HG03280 (cell line): ENCODE data around the gene NDUFS4.
"Not testable (repeated sequence)": the region's sequence is repeated elsewhere in the genome, so short reads cannot be mapped to it uniquely, and the experiment has no call there.

Experiments
- ATAC-seq: cut with Tn5 transposase; IDR thresholded peaks from one replicate; pipeline ENCODE4 v1.9.1; 2021; ENCODE audit warnings: mild to moderate bottlenecking, moderate library complexity; ENCODE audit not compliant: unreplicated experiment

NDUFS4 gene

DNA sequence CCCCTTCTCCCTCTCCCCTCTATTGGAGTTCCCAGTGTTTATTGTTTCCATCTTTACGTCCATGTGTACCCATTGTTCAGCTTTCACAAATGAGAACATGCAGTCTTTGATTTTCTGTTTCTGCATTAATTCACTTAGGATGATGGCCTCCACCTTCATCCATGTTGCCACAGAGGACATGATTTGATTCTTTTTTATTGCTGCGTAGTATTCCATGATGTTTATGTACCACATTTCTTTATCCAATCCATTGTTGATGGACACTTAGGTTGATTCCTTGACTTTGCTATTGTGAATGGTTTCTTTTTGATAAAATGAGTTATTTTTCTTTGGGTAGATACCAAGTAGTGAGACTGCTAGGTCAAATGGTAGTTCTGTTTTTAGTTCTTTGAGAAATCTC lies 88.9 kb downstream of the NDUFS4 start:
- no peak for ATAC-seq

DNA sequence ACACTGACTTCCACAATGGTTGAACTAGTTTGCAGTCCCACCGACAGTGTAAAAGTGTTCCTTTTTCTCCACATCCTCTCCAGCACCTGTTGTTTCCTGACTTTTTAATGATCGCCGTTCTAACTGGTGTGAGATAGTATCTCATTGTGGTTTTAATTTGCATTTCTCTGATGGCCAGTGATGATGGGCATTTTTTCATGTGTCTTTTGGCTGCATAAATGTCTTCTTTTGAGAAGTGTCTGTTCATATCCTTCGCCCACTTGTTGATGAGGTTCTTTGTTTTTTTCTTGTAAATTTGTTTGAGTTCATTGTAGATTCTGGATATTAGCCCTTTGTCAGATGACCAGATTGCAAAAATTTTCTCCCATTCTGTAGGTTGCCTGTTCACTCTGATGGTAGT lies 100.1 kb downstream of the NDUFS4 start:
- not testable (repeated sequence) for ATAC-seq

DNA sequence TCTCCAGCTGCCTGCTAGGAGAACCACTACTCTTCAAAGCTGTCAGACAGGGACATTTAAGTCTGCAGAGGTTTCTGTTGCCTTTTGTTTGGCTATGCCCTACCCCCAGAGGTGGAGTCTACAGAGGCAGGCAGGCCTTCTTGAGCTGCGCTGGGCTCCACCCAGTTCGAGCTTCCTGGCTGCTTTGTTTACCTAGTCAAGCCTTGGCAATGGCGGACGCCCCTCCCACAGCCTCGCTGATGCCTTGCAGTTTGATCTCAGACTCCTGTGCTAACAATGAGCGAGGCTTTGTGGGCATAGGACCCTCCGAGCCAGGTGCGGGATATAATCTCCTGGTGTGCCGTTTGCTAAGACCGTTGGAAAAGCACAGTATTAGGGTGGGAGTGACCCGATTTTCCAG lies 104.9 kb downstream of the NDUFS4 start:
- not testable (repeated sequence) for ATAC-seq

DNA sequence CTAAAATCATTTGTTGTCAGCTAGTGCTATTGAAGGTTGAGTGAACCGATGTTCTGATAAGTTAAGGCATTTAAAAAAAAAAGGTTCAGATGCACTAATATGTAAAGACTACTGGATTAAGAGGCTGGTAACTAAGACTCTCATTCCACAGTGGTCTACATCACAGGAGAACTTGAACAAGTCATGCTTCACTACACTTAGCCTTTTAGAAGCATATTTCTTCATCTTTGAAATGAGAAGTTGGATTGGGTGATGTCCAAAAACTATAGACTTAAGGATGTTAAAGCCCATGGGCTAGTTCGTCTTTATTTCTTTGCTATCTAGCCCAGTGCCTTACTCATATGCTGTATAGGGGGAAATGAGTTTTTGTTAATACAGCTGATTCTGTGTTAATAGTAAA lies 107.2 kb downstream of the NDUFS4 start:
- ATAC-seq, result no peak

DNA sequence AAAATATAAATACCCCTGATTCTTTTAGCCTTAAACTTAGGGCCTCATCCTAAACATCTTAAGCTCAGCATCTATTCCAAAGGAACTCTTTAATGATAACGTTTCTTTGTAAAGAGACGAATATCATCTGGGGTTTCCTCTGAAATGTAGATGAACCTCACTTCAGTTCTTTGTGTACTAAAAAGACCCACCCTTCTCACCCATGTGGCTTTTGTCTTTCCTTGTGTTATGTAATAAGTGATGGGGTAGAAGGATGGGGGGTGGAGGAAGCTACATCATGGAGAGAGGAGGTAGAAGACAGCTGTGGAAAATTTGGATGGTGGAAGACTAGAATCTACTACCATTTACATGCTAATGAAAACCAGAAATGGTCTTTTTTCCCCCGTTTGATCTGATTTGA lies 111.0 kb downstream of the NDUFS4 start:
- no peak for ATAC-seq

DNA sequence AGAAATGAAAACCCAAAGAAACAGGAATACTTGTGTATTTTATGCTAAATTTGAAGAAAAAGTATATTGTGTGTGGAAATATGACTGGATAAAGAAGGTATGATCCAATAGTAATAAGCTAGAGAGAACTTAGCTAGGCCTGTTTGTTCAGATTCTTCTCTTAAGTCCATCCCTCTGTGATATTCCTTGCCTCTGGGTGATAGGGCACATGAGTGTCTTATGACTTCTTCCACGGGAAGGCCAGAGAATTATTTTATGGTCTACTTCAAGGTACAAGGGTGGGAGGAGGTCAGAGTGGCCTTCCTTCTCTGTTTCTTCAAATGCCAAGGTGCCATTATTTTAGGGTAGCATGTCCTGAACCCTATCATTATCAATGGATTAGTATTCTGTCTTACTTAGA lies 113.7 kb downstream of the NDUFS4 start:
- ATAC-seq, result no peak

DNA sequence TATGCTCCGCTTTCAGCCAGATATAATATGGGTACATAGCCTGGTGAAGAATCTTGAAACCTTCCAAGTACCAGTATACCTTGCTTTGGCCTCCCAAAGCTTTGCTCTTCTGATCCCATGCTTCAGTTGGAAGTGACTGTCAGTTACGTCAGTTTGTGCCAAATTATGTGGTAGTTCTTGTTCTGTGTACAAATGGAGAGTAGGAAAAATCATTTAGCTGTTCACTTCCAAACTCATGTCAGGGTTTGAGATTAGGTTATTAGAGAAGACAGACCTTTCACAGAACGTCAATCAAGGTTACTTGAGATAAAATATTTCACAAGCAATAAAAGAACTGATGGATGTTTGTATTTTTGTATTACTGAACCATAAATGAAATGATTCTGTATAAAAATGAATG lies 117.2 kb downstream of the NDUFS4 start:
- no peak for ATAC-seq

DNA sequence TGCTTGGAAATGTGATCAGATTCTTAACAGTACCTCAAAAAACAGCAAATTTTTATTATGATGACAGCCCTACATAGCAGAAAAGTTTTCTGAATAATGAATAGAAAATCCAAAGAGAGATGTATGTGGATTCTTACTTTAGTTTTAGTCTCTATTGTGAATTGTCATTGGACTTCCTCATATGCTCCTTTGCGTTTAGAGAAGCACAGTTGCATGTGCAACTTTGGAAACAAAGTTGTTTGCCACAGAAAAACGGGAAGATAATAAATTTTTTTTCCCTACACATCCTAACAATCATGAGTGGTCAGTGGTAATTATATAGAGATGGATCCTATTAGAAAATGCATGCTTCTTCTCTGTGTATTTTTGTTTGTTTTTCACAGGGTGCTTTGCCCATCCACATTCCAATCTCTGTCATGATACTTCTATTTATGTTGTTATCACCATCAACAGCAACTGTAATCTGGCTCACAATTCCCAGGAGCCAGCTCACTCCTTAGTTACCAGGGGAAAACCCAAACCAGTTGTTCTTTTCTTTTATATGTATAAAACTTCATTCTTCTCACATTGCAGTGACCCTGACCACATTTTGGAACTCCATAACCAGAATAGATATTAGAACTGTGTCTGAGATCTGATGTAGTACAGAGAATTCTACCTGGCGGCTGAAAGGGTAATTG lies 118.7 kb downstream of the NDUFS4 start:
- ATAC-seq, result no peak

DNA sequence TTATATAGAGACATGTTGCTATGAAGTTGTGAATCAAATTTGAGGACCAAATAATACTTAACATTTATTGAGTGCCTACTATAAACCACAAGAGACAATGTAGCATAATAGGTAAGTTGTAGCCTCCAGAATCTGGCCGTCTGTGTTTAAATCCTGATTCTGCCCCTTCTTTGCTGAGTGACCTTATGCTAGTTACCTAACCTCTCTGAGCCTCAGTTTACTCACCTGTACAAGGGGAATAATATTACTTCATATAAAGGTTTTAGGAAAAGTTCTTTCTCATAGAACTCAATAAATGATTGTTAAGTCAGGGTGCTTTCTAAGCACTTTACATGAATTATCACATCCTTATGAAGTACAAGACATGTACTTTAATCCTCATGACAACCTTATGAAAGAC lies 120.6 kb downstream of the NDUFS4 start:
- no peak for ATAC-seq

DNA sequence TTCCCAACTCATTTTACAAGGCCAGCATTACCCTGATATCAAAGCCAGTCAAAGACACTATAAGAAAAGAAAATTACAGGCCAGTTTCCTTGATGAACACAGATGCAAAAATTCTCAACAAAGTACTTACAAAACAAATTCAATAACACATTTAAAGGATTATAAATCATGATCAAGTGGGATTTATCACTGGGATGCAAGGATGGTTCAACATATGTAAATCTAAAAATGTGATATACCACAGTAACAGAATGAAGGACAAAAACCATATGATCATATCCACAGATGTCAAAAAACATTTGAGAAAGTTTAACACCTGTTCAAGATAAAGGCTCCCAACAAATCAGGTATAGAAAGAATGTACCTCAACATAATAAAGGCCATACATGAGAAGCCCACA lies 130.6 kb downstream of the NDUFS4 start:
- ATAC-seq, result no peak

DNA sequence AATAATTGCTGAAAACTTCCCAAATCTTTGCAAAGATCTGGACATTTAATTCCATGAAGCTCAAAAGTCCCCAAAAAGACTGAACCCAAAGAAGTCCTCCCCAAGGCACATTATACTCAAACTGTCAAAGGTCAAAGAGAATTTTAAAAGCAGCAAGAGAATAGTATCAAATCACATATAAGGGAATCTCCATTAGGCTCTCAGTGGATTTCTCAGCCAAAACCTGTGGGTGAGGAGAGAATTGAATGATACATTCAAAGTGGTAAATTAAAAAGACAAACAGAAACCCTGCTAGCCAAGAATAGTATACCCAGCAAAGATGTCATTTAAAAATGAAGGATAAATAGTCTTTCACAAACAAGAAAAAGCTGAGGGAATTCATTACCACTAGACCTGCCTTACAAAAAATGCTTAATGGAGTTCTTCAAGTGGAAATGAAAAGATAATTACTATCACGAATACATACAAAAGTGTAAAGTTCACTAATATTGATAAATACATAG lies 134.1 kb downstream of the NDUFS4 start:
- ATAC-seq, result no peak

DNA sequence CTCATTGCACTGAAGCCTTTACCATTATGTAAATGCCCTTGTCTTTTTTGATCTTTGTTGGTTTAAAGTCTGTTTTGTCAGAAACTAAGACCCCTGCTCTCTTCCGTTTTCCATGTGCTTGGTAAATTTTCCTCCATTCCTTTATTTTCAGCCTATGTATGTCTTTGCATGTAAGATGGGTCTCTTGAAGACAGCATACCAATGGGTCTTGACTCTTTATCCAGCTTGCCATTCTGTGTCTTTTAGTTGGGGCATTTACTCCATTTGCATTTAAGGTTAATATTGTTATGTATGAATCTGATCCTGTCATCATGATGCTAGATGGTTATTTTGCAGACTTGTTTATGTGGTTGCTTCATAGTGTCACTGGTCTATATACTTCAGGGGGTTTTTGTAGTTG lies 150.0 kb downstream of the NDUFS4 start:
- not testable (repeated sequence) for ATAC-seq

DNA sequence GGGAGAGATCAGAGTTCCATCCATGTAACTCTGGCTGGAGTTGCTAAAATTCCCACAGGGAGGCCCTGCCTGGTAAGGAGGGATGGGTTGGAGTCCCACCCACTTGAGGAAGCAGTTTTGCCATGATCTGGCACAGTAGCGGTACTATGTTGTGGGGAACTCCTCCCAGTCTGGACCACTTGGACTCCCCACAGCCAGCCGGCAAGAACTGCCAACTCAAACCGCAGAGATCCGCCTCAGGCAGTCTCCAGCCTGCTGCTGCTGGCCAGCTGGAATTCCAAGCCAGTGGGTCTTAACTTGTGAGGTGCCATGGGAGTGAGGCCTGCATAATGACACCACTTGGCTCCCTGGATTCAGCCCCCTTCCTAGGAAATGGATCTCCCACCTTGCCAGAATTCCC lies 151.9 kb downstream of the NDUFS4 start:
- ATAC-seq, result no peak

DNA sequence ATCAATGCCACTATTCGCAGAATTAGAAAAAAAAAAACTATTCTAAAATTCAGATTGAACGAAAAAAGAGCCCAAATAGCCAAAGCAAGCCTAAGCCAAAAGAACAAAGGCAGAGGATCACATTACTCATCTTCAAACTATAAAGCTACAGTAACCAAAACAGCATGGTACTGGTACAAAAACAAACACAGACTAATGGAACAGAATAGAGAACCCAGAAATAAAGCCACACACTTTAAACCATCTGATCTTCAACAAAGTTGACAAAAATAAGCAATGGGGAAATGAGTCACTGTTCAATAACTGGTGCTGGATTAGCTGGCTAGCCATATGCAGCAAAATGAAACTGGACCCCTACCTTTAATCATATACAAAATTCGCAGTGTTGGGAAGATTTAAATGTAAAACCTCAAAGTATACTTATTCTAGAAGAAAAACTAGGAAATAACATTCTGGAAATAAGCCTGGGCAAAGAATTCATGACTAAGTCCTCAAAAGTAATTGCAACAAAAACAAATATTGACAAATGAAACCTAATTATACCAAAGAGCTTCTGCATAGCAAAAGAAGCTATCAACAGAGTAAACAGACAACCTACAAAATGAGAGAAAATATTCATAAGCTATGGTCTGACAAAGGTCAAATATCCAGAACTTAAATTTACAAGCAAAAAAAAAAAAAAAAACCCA lies 153.7 kb downstream of the NDUFS4 start:
- ATAC-seq, result no peak

DNA sequence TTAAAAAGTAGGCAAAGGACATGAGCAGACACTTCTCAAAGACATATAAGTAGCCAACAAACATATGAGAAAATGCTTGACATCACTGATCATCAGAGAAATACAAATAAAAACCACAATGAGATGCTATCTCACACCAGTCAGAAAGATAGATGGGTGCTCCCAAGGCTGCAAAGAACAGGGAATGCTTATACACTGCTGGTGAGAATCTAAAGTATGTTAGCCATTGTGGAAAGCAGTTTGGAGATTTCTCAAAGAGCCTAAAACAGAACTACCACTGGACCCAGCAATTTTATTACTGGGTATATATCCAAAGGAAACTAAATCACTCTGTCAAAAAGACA lies 154.2 kb downstream of the NDUFS4 start:
- ATAC-seq, result no peak

DNA sequence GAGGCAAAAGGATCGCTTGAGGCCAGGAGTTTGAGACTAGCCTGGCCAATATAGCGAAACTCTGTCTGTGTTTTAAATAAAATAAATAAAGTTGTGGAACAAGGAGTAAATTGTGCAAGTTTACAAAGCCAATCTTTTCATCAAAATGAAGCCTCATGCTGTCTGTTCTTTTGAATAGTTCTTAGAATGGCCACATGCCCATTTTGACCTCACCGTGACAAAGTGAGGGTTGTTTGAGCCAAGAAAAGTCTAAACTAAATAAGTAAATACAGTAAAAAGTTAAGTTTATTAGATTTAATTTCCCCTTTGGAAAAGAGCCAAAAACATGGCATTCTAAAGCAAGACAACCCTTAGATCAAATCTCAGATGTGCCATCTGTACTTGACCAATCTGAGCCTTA lies 165.7 kb downstream of the NDUFS4 start:
- ATAC-seq, result no peak

DNA sequence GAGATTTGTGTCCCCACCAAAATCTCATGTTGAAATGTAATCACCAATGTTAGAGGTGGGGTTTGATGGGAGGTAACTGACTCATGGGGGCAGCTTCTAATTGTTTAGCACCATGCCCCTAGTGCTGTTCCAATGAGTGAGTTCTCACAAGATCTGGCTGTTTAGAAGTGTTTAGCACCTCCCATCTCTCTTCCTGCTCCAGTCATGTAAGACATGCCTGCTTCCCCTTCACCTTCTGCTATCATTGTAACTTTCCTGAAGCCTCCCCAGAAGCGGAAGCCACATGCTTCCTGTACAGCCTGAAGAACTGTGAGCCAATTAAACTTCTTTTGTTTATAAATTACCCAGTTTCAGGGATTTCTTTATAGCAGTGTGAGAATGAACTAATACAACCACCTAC lies 170.5 kb downstream of the NDUFS4 start:
- ATAC-seq, result no peak
